SK-N-SH treated with all-trans-retinoic acid at 6 μM for 48 hours (cell line): ENCODE measurements around the gene ART5.

Experiments
- ATAC-seq: fragments of 200-7000 bp; cut with Tn5 transposase; 3 replicates; pipeline ENCODE4 v1.9.1; 2020; ENCODE audit warnings: mild to moderate bottlenecking, moderate library complexity
- ARNTL ChIP-seq: fragments of 450-650 bp; formaldehyde crosslinking; IDR thresholded peaks from 2 replicates; pipeline ENCODE4 v1.5.0; 2020; ENCODE audit warnings: low read depth, mild to moderate bottlenecking, moderate library complexity, borderline replicate concordance
- BACH2 ChIP-seq: fragments of 250-450 bp; sonication (Bioruptor Pico); IDR thresholded peaks from 2 replicates; pipeline ENCODE4 v1.9.0; 2021; ENCODE audit warnings: mild to moderate bottlenecking, borderline replicate concordance
- CREB5 ChIP-seq: fragments of 250-450 bp; sonication (Bioruptor Pico); IDR thresholded peaks from 2 replicates; pipeline ENCODE4 v1.5.1; 2020; ENCODE audit warnings: low read depth, mild to moderate bottlenecking, moderate library complexity
- ESRRG ChIP-seq: fragments of 250-450 bp; sonication (Bioruptor Pico); IDR thresholded peaks from 2 replicates; pipeline ENCODE4 v1.6.1; 2021; ENCODE audit warnings: mild to moderate bottlenecking
- GLIS3 ChIP-seq: fragments of 250-450 bp; sonication (Bioruptor Pico); IDR thresholded peaks from 2 replicates; pipeline ENCODE4 v1.5.0; 2020; ENCODE audit warnings: mild to moderate bottlenecking, moderate library complexity
- ISL1 ChIP-seq: fragments of 250-450 bp; sonication (Bioruptor Pico); IDR thresholded peaks from 2 replicates; pipeline ENCODE4 v2.1.2; 2022; ENCODE audit warnings: mild to moderate bottlenecking, moderate library complexity
- OSR1 ChIP-seq: fragments of 250-450 bp; sonication (Bioruptor Pico); IDR thresholded peaks from 2 replicates; pipeline ENCODE4 v1.8.0; 2022; ENCODE audit warnings: moderate library complexity, mild to moderate bottlenecking, inconsistent platforms
- PPARA ChIP-seq: fragments of 250-450 bp; sonication (Bioruptor Pico); IDR thresholded peaks from 2 replicates; pipeline ENCODE4 v1.5.0; 2020; ENCODE audit warnings: mild to moderate bottlenecking, borderline replicate concordance
- SNAI2 ChIP-seq: fragments of 250-450 bp; sonication (Bioruptor Pico); IDR thresholded peaks from 2 replicates; pipeline ENCODE4 v1.5.0; 2020; ENCODE audit warnings: mild to moderate bottlenecking, moderate library complexity
- TCF4 ChIP-seq: fragments of 250-450 bp; sonication (Bioruptor Pico); IDR thresholded peaks from 2 replicates; pipeline ENCODE4 v1.8.0; 2021; ENCODE audit warnings: mild to moderate bottlenecking, moderate library complexity, borderline replicate concordance
- TOX ChIP-seq: fragments of 250-450 bp; sonication (Bioruptor Pico); IDR thresholded peaks from 2 replicates; pipeline ENCODE4 v1.8.0; 2021; ENCODE audit warnings: mild to moderate bottlenecking, moderate library complexity, borderline replicate concordance
- TSHZ2 ChIP-seq: fragments of 250-450 bp; sonication (Bioruptor Pico); IDR thresholded peaks from 2 replicates; pipeline ENCODE4 v1.5.0; 2020; ENCODE audit warnings: mild to moderate bottlenecking, moderate library complexity
- ZC3H10 ChIP-seq: fragments of 250-450 bp; sonication (Bioruptor Pico); IDR thresholded peaks from 2 replicates; pipeline ENCODE4 v1.5.1; 2021; ENCODE audit warnings: mild to moderate bottlenecking, moderate library complexity
- ZFP3 ChIP-seq: fragments of 250-450 bp; sonication (Bioruptor Pico); IDR thresholded peaks from 2 replicates; pipeline ENCODE4 v1.5.0; 2020; ENCODE audit warnings: mild to moderate bottlenecking, moderate library complexity
- ZFP30 ChIP-seq: fragments of 450-650 bp; formaldehyde crosslinking; IDR thresholded peaks from 2 replicates; pipeline ENCODE4 v1.5.0; 2022; ENCODE audit warnings: mild to moderate bottlenecking, moderate library complexity
- ZNF565 ChIP-seq: fragments of 450-650 bp; formaldehyde crosslinking; conservative IDR thresholded peaks from 2 replicates; pipeline ENCODE4 v1.5.0; 2020; ENCODE audit warnings: low read depth, mild to moderate bottlenecking, moderate library complexity
- ZNF70 ChIP-seq: fragments of 450-650 bp; formaldehyde crosslinking; IDR thresholded peaks from 2 replicates; pipeline ENCODE4 v1.5.0; 2020; ENCODE audit warnings: mild to moderate bottlenecking, moderate library complexity
- ZNF8 ChIP-seq: fragments of 450-650 bp; formaldehyde crosslinking; IDR thresholded peaks from 2 replicates; pipeline ENCODE4 v1.5.0; 2020; ENCODE audit warnings: mild to moderate bottlenecking, moderate library complexity
- TF ChIP-seq, protein P1 (sequence below): fragments of 250-450 bp; sonication (Bioruptor Pico); IDR thresholded peaks from 2 replicates; pipeline ENCODE4 v1.8.0; 2021; ENCODE audit warnings: low read depth, mild to moderate bottlenecking, moderate library complexity, borderline replicate concordance
- TF ChIP-seq, protein P2 (sequence below): fragments of 250-450 bp; sonication (Bioruptor Pico); IDR thresholded peaks from 2 replicates; pipeline ENCODE4 v1.5.1; 2021; ENCODE audit warnings: mild to moderate bottlenecking, moderate library complexity
- TF ChIP-seq, protein P3 (sequence below): fragments of 250-450 bp; sonication (Bioruptor Pico); IDR thresholded peaks from 2 replicates; pipeline ENCODE4 v1.8.0; 2020; ENCODE audit warnings: mild to moderate bottlenecking, moderate library complexity, borderline replicate concordance

The ART5 gene

GRCh38 chr11:3685923-3686322 is 44.1 kb upstream of the ART5 start:
- ATAC-seq: no peak
- TF ChIP-seq ZNF8 (CRISPR knock-in tag) (no peak), ZFP30 (CRISPR knock-in tag) (no peak), ZNF70 (CRISPR knock-in tag) (no peak), ZFP3 (CRISPR knock-in tag) (no peak), TOX (CRISPR knock-in tag) (no peak), TSHZ2 (no peak), ARNTL (CRISPR knock-in tag) (no peak), ZC3H10 (no peak), OSR1 (CRISPR knock-in tag) (no peak), GLIS3 (CRISPR knock-in tag) (no peak), ESRRG (no peak), SNAI2 (CRISPR knock-in tag) (no peak), TCF4 (CRISPR knock-in tag) (no peak), ZNF565 (no peak), PPARA (CRISPR knock-in tag) (no peak)
- TF ChIP-seq, protein P1, sequence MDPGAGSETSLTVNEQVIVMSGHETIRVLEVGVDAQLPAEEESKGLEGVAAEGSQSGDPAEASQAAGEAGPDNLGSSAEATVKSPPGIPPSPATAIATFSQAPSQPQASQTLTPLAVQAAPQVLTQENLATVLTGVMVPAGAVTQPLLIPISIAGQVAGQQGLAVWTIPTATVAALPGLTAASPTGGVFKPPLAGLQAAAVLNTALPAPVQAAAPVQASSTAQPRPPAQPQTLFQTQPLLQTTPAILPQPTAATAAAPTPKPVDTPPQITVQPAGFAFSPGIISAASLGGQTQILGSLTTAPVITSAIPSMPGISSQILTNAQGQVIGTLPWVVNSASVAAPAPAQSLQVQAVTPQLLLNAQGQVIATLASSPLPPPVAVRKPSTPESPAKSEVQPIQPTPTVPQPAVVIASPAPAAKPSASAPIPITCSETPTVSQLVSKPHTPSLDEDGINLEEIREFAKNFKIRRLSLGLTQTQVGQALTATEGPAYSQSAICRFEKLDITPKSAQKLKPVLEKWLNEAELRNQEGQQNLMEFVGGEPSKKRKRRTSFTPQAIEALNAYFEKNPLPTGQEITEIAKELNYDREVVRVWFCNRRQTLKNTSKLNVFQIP: no peak

GRCh38 chr11:3684819-3685172 is 43.0 kb upstream of the ART5 start:
- ATAC-seq: no peak

More at GRCh38 chr11:3684819-3685172, 43.0 kb upstream of the ART5 start:
- TF ChIP-seq ISL1 (CRISPR knock-in tag) (no peak), ARNTL (CRISPR knock-in tag) (no peak), TOX (CRISPR knock-in tag) (no peak), GLIS3 (CRISPR knock-in tag) (no peak), BACH2 (CRISPR knock-in tag) (no peak), ZFP30 (CRISPR knock-in tag) (no peak), TSHZ2 (no peak), ZC3H10 (no peak), CREB5 (CRISPR knock-in tag) (no peak), ESRRG (no peak)
- TF ChIP-seq, protein P2, sequence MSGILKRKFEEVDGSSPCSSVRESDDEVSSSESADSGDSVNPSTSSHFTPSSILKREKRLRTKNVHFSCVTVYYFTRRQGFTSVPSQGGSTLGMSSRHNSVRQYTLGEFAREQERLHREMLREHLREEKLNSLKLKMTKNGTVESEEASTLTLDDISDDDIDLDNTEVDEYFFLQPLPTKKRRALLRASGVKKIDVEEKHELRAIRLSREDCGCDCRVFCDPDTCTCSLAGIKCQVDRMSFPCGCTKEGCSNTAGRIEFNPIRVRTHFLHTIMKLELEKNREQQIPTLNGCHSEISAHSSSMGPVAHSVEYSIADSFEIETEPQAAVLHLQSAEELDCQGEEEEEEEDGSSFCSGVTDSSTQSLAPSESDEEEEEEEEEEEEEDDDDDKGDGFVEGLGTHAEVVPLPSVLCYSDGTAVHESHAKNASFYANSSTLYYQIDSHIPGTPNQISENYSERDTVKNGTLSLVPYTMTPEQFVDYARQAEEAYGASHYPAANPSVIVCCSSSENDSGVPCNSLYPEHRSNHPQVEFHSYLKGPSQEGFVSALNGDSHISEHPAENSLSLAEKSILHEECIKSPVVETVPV (CRISPR knock-in tag): no peak
- TF ChIP-seq, protein P3, sequence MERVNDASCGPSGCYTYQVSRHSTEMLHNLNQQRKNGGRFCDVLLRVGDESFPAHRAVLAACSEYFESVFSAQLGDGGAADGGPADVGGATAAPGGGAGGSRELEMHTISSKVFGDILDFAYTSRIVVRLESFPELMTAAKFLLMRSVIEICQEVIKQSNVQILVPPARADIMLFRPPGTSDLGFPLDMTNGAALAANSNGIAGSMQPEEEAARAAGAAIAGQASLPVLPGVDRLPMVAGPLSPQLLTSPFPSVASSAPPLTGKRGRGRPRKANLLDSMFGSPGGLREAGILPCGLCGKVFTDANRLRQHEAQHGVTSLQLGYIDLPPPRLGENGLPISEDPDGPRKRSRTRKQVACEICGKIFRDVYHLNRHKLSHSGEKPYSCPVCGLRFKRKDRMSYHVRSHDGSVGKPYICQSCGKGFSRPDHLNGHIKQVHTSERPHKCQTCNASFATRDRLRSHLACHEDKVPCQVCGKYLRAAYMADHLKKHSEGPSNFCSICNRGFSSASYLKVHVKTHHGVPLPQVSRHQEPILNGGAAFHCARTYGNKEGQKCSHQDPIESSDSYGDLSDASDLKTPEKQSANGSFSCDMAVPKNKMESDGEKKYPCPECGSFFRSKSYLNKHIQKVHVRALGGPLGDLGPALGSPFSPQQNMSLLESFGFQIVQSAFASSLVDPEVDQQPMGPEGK (CRISPR knock-in tag): no peak
- TF ChIP-seq, all 23 proteins: peak for 0
